A673 (cell line): ENCODE data around the gene SCUBE1. TPM values are rescaled to one million over a fixed set of nuclear protein-coding genes. Genes with fewer than 3 reads are reported as not detected.

Experiments
- BruUV-seq: library from RNA; stranded (reverse); fragments of 400-500 nt; replicated peaks from 2 replicates; lab custom pipeline; 2021; lab: Mats Ljungman, UMichigan
- CTCF ChIA-PET: fragments of 300-600 bp; sonication (Branson Sonifier 250); formaldehyde crosslinking; loops from one replicate; lab custom pipeline; 2022; ENCODE audit warnings: antibody characterized with exemption; lab: Charles Lee
- POLR2A ChIA-PET: fragments of 300-600 bp; sonication (Branson Sonifier 250); formaldehyde crosslinking; loops from one replicate; lab custom pipeline; 2022; ENCODE audit warnings: antibody characterized with exemption; ENCODE audit not compliant: low non-redundant PET; lab: Charles Lee
- DNase-seq: peaks from one replicate; pipeline ENCODE4 v3.0.0-alpha.2; 2015; ENCODE audit warnings: low spot score
- H3K27ac ChIP-seq: fragments of 200-600 bp; sonication (generic); 2 replicates; pipeline ENCODE4 v1.5.1; 2016; ENCODE audit warnings: mixed run types, low read depth, mild to moderate bottlenecking, mixed read lengths, antibody characterized with exemption, low read length; ENCODE audit not compliant: poor library complexity, severe bottlenecking
- H3K27me3 ChIP-seq: fragments of 200-600 bp; sonication (generic); replicated peaks from 2 replicates; pipeline ENCODE4 v1.6.1; 2017; ENCODE audit warnings: mixed run types, low read depth, mild to moderate bottlenecking, mixed read lengths, antibody characterized with exemption, low read length; ENCODE audit not compliant: insufficient read depth, poor library complexity
- H3K36me3 ChIP-seq: fragments of 200-600 bp; sonication (generic); 2 replicates; pipeline ENCODE4 v1.6.1; 2016; ENCODE audit warnings: mixed run types, mild to moderate bottlenecking, mixed read lengths, antibody characterized with exemption, low read length; ENCODE audit not compliant: insufficient read depth, poor library complexity, severe bottlenecking
- H3K4me1 ChIP-seq: fragments of 200-600 bp; sonication (generic); 2 replicates; pipeline ENCODE4 v1.6.1; 2017; ENCODE audit warnings: mixed run types, mild to moderate bottlenecking, mixed read lengths, antibody characterized with exemption, low read length; ENCODE audit not compliant: insufficient read depth, poor library complexity, severe bottlenecking
- H3K4me3 ChIP-seq: fragments of 200-600 bp; sonication (generic); 2 replicates; pipeline ENCODE4 v1.5.1; 2016; ENCODE audit warnings: low read depth, mixed run types, mild to moderate bottlenecking, mixed read lengths, low read length; ENCODE audit not compliant: poor library complexity, severe bottlenecking
- H3K9me3 ChIP-seq: fragments of 200-600 bp; sonication (generic); 2 replicates; pipeline ENCODE4 v1.6.1; 2016; ENCODE audit warnings: mixed run types, low read depth, mild to moderate bottlenecking, mixed read lengths, antibody characterized with exemption, low read length; ENCODE audit not compliant: poor library complexity, severe bottlenecking
- CTCF ChIP-seq: fragments of 300-800, 200-600 bp; sonication (generic); conservative IDR thresholded peaks from 2 replicates; pipeline ENCODE4 v1.5.1; 2017; ENCODE audit warnings: low read depth, mild to moderate bottlenecking, antibody characterized with exemption, low read length, moderate library complexity, mixed read lengths
- EZH2 ChIP-seq: fragments of 200-600 bp; sonication (generic); IDR thresholded peaks from 2 replicates; pipeline ENCODE4 v1.6.1; 2017; ENCODE audit warnings: borderline replicate concordance, low read depth, mild to moderate bottlenecking, mixed read lengths, antibody characterized with exemption, low read length; ENCODE audit not compliant: poor library complexity, severe bottlenecking
- intact Hi-C: fragments of 100-400 bp; cut with micrococcal nuclease; formaldehyde crosslinking; loops from one replicate; pipeline ENCODE4 v1.10.0; 2022; ENCODE audit not compliant: unreplicated experiment
- total RNA-seq: library from RNA; stranded (reverse); gene quantifications from 2 replicates; pipeline ENCODE4 v1.2.3, GENCODE V29; 2021

SCUBE1 gene
- total RNA-seq, 1 experiment from 2014 or later, result 0.24 TPM

GRCh38 chr22:43277091-43277490 is 66.1 kb downstream of the SCUBE1 start:
- ChIA-PET CTCF (no interaction called here), POLR2A (no interaction called here)
- intact Hi-C loops, result no loop called here

GRCh38 chr22:43276321-43276720 is 66.9 kb downstream of the SCUBE1 start:
- no peak for DNase-seq
- Histone ChIP-seq H3K9me3 (no peaks in the 10 kb centered on the region), H3K27me3 (no peaks in the 10 kb centered on the region), H3K36me3 (no peaks in the 10 kb centered on the region), H3K4me3 (no peak overlapping the region), H3K4me1 (no peaks in the 10 kb centered on the region), H3K27ac (no peak overlapping the region)
- TF ChIP-seq EZH2, result no peak
- TF ChIP-seq CTCF, result no peak
- no TSS peak for BruUV-seq
- CTCF ChIA-PET, result no interaction called here
- POLR2A ChIA-PET, result no interaction called here
- intact Hi-C loops, result no loop called here

More at GRCh38 chr22:43277091-43277490, 66.1 kb downstream of the SCUBE1 start:
- BruUV-seq, result no TSS peak
- Histone ChIP-seq H3K9me3 (no peaks in the 10 kb centered on the region), H3K4me1 (no peaks in the 10 kb centered on the region), H3K36me3 (no peaks in the 10 kb centered on the region), H3K27me3 (no peaks in the 10 kb centered on the region), H3K27ac (no peak overlapping the region), H3K4me3 (no peak overlapping the region)
- TF ChIP-seq CTCF (no peak), EZH2 (no peak)
- no peak for DNase-seq

- Histone ChIP-seq H3K4me1 (no peaks in the 10 kb centered on the region), H3K27me3 (no peaks in the 10 kb centered on the region), H3K27ac (no peak overlapping the region), H3K4me3 (no peak overlapping the region), H3K9me3 (no peaks in the 10 kb centered on the region), H3K36me3 (no peaks in the 10 kb centered on the region)
- TF ChIP-seq CTCF (no peak), EZH2 (no peak)
- ChIA-PET CTCF (no interaction called here), POLR2A (no interaction called here)
- intact Hi-C loops, result no loop called here
- no peak for DNase-seq
- no TSS peak for BruUV-seq
Observed at GRCh38 chr22:43275545-43276317, 67.4 kb downstream of the SCUBE1 start.
